D721Med (cell line): ENCODE data around the gene TRDN.
A peak's percentile ranks its signal among the peaks of the same experiment; 100 is the strongest.

Experiments
- DNase-seq: peaks from one replicate; pipeline ENCODE4 v3.0.0; 2011; ENCODE audit warnings: low spot score; ENCODE audit not compliant: insufficient read length
- FAIRE-seq: peaks from 2 replicates; lab custom pipeline; 2011; peaks lifted over from hg19 to GRCh38; lab: Jason Lieb, UNC
- TF ChIP-seq, protein P1 (sequence below): IDR thresholded peaks from 2 replicates; pipeline ENCODE4 v1.5.1; 2012; ENCODE audit warnings: mild to moderate bottlenecking, control low read depth; ENCODE audit not compliant: insufficient read depth; ENCODE audit errors: missing control alignments

Gene TRDN

DNA sequence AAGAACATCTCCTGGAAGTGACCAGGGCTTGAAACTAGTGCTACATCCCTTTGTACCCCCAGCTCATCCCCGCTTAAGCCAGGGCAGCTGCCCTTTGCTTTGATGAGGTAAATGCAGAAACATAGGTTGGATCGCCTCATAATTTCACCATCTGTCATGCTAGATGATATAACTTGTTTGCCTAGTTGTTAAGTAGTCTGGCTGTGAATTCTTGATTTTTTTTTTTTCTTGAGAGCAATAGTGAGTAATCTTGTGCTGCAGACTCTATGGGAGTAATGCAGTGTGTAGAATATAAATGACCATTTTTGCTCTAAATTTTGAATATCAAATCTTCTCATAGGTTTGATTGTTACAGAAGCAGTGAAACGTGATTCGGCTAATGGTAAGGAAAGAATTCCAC lies 4.1 kb downstream of the TRDN start:
- DNase-seq, result no peak
- peak; percentile 6 for FAIRE-seq
- TF ChIP-seq, protein P1, sequence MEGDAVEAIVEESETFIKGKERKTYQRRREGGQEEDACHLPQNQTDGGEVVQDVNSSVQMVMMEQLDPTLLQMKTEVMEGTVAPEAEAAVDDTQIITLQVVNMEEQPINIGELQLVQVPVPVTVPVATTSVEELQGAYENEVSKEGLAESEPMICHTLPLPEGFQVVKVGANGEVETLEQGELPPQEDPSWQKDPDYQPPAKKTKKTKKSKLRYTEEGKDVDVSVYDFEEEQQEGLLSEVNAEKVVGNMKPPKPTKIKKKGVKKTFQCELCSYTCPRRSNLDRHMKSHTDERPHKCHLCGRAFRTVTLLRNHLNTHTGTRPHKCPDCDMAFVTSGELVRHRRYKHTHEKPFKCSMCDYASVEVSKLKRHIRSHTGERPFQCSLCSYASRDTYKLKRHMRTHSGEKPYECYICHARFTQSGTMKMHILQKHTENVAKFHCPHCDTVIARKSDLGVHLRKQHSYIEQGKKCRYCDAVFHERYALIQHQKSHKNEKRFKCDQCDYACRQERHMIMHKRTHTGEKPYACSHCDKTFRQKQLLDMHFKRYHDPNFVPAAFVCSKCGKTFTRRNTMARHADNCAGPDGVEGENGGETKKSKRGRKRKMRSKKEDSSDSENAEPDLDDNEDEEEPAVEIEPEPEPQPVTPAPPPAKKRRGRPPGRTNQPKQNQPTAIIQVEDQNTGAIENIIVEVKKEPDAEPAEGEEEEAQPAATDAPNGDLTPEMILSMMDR, result no peak

DNA sequence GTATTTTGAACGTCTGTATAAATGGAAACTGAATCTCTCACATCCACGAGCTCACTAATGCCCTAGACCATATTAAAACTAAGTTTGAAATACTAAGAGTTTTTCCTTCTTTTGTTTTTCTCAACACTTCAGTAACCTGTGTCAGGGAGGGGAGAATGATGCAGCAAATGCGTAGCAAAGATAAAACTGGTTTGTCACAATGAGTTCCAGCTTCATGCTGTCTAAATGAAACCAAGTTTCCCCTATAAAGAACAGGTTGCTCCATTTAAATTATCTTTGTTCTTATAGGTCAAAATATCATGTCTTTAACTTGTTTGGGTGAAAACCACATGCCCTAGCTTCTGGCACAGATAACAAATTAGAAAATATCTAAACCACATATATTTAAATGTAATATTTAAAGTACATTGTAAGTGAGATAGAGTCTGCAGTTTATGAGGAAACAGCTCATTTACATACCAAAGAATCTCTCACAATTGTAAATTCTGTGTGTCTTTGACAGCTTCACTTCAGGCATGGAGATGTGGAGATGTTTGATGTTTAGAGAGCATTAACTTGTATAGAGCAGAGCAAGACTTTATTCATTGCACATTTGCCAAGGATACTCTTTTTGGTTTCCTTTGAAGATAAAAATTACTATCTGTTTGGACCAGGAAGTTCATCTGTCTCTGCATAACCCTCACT lies 7.3 kb downstream of the TRDN start:
- DNase-seq (no peak), FAIRE-seq (no peak)
- TF ChIP-seq, protein P1, result no peak

DNA sequence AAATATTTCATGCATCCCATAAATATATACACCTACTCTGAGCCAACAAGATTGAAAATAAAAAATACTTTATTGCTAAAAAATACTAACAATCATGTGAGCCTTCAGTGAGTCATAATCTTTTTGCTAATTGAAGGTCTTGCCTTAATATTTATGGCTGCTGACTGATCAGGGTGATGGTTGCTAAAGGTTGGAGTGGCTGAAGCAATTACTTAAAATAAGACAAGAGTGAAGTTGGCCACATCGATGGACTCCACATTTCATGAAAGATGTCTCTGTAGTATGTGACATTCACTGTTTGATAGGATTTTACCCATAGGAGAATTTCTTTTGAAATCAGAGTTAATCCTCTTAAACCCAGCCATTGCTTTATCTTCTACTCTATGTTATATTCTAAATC lies 11.1 kb downstream of the TRDN start:
- TF ChIP-seq, protein P1, result no peak
- DNase-seq, result no peak
- no peak for FAIRE-seq

DNA sequence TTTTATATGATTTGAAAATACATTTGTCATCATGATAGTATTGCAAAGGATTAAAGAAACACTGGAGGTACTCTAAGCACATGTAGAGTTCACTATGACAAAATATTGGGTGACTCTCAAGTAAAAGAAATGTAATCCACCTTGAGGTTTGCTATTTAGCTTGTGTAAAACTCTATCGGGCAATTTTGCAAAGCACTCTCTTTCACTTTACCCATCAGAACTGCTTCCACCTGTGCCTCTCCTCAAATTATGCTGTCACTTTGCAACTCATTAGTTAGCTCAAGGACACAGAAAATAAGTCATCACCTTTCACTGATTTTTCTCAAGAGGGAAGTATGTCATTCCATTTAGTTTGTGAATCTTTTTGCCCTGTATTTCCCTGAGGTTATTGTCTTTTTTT lies 14.0 kb downstream of the TRDN start:
- TF ChIP-seq, protein P1, result no peak
- DNase-seq (no peak), FAIRE-seq (no peak)

DNA sequence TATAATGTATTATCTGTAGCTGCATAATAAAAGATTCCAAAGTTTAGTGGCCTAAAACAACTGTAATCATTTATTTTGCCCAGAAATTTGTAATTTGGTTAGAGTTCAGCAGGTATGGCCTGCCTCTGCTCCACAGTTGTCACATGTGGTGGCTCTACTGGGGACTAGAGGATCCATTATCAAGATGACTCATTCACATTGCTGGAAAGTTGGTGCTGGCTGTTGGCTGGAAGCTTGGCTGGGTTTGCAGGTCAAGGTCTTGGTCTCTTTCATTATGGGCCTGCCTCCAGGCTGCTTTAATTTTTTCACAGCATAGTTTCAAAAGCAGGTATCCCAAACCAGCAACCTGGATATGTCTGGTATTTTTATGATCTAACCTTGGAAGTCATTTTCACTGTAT lies 17.6 kb downstream of the TRDN start:
- no peak for DNase-seq
- TF ChIP-seq, protein P1, result no peak
- no peak for FAIRE-seq

DNA sequence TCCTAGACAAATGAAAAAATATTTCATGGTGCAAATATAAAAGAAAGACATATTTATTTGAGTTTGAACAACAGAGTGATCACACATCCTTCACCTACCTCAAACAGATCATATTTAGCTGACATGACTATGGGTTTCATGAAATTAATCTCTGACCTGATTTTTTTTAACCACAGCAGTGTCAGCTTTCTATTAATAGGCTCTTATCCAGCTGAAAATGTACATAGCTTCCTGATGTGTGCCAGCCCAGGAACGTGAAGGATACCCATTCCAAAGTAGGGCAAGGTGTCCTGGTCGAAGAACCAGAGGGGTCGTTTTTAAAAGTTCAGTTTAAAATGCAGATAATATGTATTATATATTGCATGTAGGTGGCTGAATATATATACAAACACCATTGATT lies 19.8 kb downstream of the TRDN start:
- no peak for FAIRE-seq
- TF ChIP-seq, protein P1, result no peak
- no peak for DNase-seq

DNA sequence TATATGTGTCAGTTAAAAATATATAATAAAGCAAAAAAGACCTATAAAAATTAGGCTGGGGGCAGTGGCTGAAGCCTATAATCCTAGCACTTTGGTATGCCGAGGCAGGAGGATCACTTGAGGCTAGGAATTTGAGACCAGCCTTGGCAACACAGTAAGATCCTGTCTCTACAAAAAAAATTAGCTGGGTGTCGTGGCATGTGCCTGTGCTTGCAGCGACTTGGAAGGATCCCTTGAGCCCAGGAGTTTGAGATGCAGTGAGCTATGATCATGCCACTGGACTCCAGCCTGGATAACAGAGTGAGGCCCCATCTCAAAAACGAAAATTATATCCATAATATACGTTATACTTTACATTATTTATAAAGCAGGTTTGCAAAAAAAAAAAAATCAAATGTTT lies 20.7 kb downstream of the TRDN start:
- no peak for FAIRE-seq
- DNase-seq, result no peak
- TF ChIP-seq, protein P1, result no peak
